Esophagus squamous epithelium (tissue), 4 donors: Measurements from ENCODE around the gene ALDH1A2.

Source experiments
- POLR2A ChIP-seq, 4 donors: fragments of 450-650 bp; IDR thresholded peaks; one replicate each; pipeline ENCODE4 v1.6.1; 2017; ENCODE audit warnings: antibody characterized with exemption in 4 of 4, mild to moderate bottlenecking in 4 of 4, moderate library complexity in 3 of 4
- TF ChIP-seq, protein P1 (sequence below), 6 experiments: fragments of 450-650 bp in 4 of 6; fragments of 200-600 bp in 2 of 6; sonication (generic) in 2 of 6; IDR thresholded peaks; one replicate each; pipeline ENCODE4 v1.5.1; 2016 to 2019; ENCODE audit warnings: antibody characterized with exemption in 6 of 6, mild to moderate bottlenecking in 4 of 6, moderate library complexity in 4 of 6

- TF ChIP-seq POLR2A (IDR thresholded peaks at IDR 0.05): no peak
- TF ChIP-seq, protein P1, sequence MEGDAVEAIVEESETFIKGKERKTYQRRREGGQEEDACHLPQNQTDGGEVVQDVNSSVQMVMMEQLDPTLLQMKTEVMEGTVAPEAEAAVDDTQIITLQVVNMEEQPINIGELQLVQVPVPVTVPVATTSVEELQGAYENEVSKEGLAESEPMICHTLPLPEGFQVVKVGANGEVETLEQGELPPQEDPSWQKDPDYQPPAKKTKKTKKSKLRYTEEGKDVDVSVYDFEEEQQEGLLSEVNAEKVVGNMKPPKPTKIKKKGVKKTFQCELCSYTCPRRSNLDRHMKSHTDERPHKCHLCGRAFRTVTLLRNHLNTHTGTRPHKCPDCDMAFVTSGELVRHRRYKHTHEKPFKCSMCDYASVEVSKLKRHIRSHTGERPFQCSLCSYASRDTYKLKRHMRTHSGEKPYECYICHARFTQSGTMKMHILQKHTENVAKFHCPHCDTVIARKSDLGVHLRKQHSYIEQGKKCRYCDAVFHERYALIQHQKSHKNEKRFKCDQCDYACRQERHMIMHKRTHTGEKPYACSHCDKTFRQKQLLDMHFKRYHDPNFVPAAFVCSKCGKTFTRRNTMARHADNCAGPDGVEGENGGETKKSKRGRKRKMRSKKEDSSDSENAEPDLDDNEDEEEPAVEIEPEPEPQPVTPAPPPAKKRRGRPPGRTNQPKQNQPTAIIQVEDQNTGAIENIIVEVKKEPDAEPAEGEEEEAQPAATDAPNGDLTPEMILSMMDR (IDR thresholded peaks at IDR 0.05): peak in 1 of 6 experiments; percentile 9
Observed at GRCh38 chr15:57969355-57969754, 96.2 kb downstream of the ALDH1A2 start.
